LNCaP clone FGC (cell line): ENCODE measurements around the gene SPRR5.

Source experiments
- DNase-seq: peaks from one replicate; pipeline ENCODE4 v3.0.0-alpha.2; 2011; ENCODE audit warnings: low read depth
- H3K4me3 ChIP-seq: 2 replicates; pipeline ENCODE4 v1.5.1; 2011; ENCODE audit warnings: mild to moderate bottlenecking, low read depth, low read length, control low read depth
- CTCF ChIP-seq: IDR thresholded peaks from 2 replicates; pipeline ENCODE4 v1.5.1; 2012; ENCODE audit warnings: mild to moderate bottlenecking; ENCODE audit not compliant: control insufficient read depth, insufficient read depth; ENCODE audit errors: extremely low read depth

The SPRR5 gene

GRCh38 chr1:152959273-152959672 is 12.3 kb downstream of the SPRR5 start:
- H3K4me3 ChIP-seq: no peak overlapping the region
- DNase-seq: no peak
- no peak for TF ChIP-seq CTCF

DNA sequence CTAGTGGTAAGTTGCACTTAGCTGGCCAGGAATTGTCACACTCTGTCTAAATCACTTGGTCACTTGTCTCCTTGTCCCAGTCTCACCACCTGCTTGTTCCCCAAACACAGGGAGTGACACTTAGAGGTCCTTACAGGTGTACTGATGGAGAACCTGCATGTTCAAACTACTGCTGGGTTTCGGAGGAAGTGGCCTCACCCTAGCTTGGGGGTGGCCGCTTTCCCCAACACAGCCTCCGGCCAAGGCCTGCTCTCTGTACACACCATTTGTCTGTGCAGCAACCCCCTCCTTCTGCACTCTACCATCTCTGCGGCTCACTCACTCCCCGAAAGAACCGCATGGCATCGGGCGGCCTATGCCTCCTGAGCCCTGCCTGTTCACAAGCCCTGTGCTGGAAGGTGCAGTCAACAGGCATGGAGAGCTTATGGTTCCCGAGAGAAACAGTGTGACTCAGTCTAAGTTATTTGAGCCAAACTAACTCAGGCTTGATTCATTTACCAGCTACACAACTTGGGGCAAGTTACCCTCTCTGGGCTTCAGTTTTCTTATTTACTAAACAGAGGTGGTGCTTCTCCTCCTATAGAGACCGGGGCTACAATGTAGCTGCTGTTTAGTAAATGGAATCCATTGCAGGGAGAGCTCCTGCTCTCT is 12.9 kb downstream of the SPRR5 start:
- DNase-seq: no peak
- TF ChIP-seq CTCF: no peak
- H3K4me3 ChIP-seq: no peak overlapping the region

DNA sequence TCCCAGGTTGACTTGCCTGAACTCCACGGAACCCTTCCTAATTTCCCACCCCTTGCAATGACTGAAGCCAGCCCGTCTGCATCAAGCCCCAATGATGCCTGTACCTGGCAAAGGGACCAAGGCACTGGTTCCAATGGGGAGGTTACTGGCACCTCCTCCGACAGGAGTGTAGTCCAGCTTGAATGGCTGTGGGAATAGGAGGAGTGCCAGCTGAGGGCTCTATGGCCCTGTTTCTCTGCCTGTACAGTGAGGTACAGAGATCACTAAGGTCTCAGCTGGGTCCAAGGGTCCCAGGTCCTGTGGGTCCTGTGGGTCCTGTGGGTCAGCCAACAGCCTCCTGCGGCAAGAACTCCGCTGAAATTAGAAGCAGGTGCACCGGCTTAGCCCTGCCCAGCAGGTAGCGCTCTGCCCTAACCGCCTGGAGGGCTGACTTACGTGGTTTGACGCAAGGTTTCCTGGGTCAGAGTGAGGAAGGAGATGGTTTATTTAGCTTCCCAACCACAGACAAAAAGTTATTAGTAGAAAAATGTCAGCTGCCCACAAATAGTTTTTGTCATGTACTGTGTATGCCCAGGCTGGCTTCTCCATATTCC is 13.5 kb downstream of the SPRR5 start:
- no peak for DNase-seq
- TF ChIP-seq CTCF: peak; percentile 58
- H3K4me3 ChIP-seq: no peak overlapping the region

DNA sequence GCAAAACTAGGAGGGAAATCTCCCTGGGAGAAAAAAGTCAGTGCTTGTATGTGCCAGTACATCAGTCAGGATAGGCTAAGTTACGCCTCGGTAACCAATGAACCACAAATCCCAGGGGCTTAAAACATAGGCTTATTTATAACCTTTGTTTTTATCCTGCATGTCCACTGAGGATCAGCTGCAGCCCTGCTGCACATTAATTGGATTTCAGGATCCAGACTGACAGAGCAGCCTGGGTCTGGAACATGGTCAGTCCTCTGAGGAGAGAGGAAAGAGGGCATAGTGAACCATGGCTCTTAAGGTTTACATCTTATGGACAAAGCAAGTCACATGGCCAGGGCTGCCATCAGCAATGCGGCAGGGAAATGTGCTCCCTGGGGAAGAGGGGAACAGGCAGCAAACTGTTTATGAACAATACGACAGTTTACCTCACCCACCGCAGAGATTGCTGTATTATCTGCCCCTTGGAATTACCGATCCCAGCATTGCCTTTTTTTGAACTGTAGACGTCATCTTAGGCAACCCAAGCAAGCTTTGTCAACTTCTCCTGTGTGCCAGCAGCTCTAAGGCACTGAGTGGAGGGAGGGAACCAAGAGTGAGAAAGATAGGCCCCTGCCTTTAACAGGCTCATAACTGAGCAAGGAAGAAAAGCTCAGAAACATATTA is 14.4 kb downstream of the SPRR5 start:
- no peak for DNase-seq
- H3K4me3 ChIP-seq: no peak overlapping the region
- no peak for TF ChIP-seq CTCF

DNA sequence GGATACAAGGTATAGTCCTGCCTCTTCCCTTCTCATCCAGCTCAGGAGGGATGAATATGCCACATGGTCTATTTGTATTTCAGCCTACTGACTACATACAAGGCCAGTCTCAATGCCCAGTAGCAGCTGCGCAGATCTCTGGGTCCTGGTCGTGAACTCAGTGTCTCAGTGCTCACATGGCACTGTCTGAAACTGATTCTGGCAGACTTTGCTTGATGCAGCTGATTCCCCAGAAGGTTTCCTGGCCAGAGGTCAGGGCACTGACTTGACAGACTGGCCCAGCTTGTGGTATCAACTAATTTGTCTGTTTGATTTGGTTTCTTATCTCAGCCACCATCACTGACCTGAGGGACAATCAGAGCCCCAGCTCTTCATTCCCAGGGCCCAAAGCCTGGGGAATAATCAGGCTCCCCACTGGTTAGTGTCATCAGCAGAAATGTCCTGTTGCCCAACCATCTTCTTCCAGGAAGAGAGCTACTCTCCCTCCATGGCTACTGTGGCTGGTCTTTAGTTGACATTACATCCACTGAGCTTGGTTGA is 15.9 kb downstream of the SPRR5 start:
- DNase-seq: peak; percentile 35
- TF ChIP-seq CTCF: no peak

GRCh38 chr1:152964536-152964935 is 17.5 kb downstream of the SPRR5 start:
- no peak for DNase-seq
- no peak for TF ChIP-seq CTCF
- no peak overlapping the region for H3K4me3 ChIP-seq

More for the DNA sequence above, 15.9 kb downstream of the SPRR5 start:
- H3K4me3 ChIP-seq: no peak overlapping the region
